ENCODE results near the gene POLR2E. TPM values are rescaled to one million over a fixed set of nuclear protein-coding genes. Genes with fewer than 3 reads are reported as not detected.

Gene POLR2E
- total and polyA plus RNA-seq, 10 of the 15 experiments (the other 5 are each of a cell fraction or from before 2014, with no cell fraction given), result 4.0 to 487 (median 200) TPM

- TF ChIP-seq CUX1 (IDR thresholded peaks at IDR 0.05; ENCODE audit: insufficient replicate concordance, low read depth, low read length), result no peak
- peak; percentile 96 for TF ChIP-seq SMARCA5 (IDR thresholded peaks at IDR 0.05)
- TF ChIP-seq SMAD1 (IDR thresholded peaks at IDR 0.05; ENCODE audit: low read depth, partially characterized antibody), result no peak
- no peak for TF ChIP-seq ZNF207 (IDR thresholded peaks at IDR 0.05; ENCODE audit: borderline replicate concordance)
- TF ChIP-seq PKNOX1 (IDR thresholded peaks at IDR 0.05), result no peak; the same call in 1 of the 2 replicates
- TF ChIP-seq RELA (IDR thresholded peaks at IDR 0.05; ENCODE audit: borderline replicate concordance, partially characterized antibody), result no peak
- TF ChIP-seq HSF1 (IDR thresholded peaks at IDR 0.05; ENCODE audit: low read depth, low read length), result no peak
- no peak for TF ChIP-seq BCL11A (IDR thresholded peaks at IDR 0.05; ENCODE audit: low read depth, low read length)
- no peak for TF ChIP-seq FOS (IDR thresholded peaks at IDR 0.05; ENCODE audit: borderline replicate concordance, extremely low read depth, insufficient read length)
- peak; percentile 76 for TF ChIP-seq IKZF1 (conservative IDR thresholded peaks at IDR 0.05)
- TF ChIP-seq DPF2 (IDR thresholded peaks at IDR 0.05), result peak; percentile 79; the same call in 1 of the 2 replicates
- no peak for TF ChIP-seq CBX5 (IDR thresholded peaks at IDR 0.05; ENCODE audit: low read depth)
- no peak for TF ChIP-seq MTA3 (IDR thresholded peaks at IDR 0.05; ENCODE audit: borderline replicate concordance, low read length)
- peak; percentile 68 for TF ChIP-seq RAD51 (IDR thresholded peaks at IDR 0.05)
- no peak for TF ChIP-seq CEBPZ (IDR thresholded peaks at IDR 0.05; ENCODE audit: low read depth, low read length)
- TF ChIP-seq GATAD2B (conservative IDR thresholded peaks at IDR 0.05; ENCODE audit: low read depth), result peak; percentile 88; the same call in 1 of the 2 replicates
- no peak for TF ChIP-seq SUZ12 (IDR thresholded peaks at IDR 0.05; ENCODE audit: unreplicated experiment)
- TF ChIP-seq CHD1 (IDR thresholded peaks at IDR 0.05; ENCODE audit: low read depth, low read length), result no peak
- no peak for TF ChIP-seq SRF (IDR thresholded peaks at IDR 0.05; ENCODE audit: low read depth in 2 of 2, low read length in 2 of 2)
Observed at GRCh38 chr19:1066748-1067340, 28.3 kb downstream of the POLR2E start, which contains the start of gene ARHGAP45 (continued).

Measured in GM12878 (cell line).